ENCODE data around the gene ARAP2.
A peak's percentile ranks its signal among the peaks of the same experiment; 100 is the strongest.

ARAP2 gene

DNA sequence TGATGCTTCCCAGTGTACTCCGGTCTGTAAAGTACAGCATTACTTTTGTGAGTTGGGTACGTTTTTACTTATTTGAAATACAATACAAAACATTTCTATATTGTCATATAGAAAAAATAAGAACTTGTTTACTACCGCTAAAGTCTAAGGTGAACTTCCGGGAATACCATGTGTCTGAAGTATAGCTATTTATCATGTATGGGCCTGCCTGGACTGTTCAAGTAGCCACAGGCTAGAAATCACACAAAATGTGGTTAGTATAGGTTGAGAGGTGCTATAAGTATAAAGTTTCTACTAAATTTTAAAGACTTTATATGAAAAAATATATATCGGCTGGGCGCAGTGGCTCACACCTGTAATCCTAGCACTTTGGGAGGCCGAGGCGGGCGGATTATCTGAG lies 152.3 kb downstream of the ARAP2 start:
- DNase-seq = no peak

- DNase-seq = no peak
Observed at GRCh38 chr4:36088542-36088941, 155.8 kb downstream of the ARAP2 start.

GRCh38 chr4:36086261-36086786 lies 158.0 kb downstream of the ARAP2 start:
- DNase-seq = no peak

DNA sequence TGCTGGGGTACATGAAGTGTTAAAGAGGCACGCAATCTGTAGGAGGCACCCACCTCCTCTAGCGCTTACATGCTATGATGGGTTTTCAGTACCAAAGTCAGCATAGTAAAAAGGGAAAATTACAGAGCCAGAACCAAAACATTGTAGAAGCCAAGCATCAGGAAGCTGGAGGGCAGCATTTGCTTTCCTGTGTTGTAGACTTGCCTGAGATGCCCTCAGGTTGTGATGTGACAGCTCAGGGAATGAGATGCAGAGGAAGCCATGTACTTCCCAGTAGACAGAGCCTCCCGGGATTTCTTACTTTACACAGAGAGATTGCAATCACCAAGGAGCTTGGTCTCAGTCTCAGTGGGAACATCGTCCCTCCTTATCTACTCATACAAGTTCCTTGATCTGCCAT lies 161.5 kb downstream of the ARAP2 start:
- no peak for DNase-seq

GRCh38 chr4:36081185-36081584 lies 163.1 kb downstream of the ARAP2 start:
- peak; percentile 75 for DNase-seq

GRCh38 chr4:36079666-36080065 lies 164.6 kb downstream of the ARAP2 start:
- DNase-seq = no peak

- no peak for DNase-seq
Observed at GRCh38 chr4:36078319-36078718, 166.0 kb downstream of the ARAP2 start.

GRCh38 chr4:36072529-36072928 lies 171.8 kb downstream of the ARAP2 start:
- no peak for DNase-seq

- no peak for DNase-seq
Observed at GRCh38 chr4:36067116-36067515, 177.2 kb downstream of the ARAP2 start.

GRCh38 chr4:36065274-36065871 lies 178.9 kb downstream of the ARAP2 start:
- DNase-seq = no peak

DNA sequence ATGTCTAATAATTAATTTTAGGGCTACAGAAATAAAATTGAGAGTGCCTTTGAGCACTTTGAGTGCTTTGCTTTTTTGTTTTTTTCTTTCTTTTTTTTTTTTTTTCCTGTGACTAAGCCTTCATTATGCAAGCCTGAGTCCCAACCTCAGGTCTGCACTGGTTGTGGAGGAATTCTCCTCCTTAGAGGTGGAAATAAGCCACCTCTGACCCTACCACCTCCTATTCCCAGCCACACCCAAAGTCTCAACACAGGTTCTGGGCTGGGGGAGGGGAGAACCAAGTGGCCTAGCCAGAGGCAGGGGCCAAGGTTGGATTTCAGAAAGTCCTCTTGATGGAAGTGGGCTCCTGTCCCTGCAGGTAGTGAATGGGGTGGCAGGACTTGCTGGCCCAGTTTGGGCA lies 180.2 kb downstream of the ARAP2 start:
- no peak for DNase-seq

DNA sequence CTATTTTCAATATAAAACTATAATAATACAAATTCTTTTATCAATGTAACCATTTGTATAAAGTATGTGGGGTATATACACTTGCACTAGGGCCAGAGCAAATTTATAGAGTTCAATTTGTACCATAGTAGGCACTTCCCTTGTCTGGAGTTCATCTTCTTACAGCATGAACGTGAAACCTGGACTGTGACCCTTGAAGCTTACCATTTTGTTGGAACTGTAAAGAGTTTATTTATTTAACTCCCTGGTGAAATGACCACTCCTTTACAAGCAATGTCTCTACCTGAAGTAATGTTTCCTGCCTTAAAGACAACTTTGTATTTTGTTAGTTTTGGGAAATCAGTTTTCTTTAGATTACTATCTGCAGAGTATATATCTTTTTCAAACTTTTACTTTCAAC lies 188.2 kb downstream of the ARAP2 start:
- DNase-seq = no peak

DNA sequence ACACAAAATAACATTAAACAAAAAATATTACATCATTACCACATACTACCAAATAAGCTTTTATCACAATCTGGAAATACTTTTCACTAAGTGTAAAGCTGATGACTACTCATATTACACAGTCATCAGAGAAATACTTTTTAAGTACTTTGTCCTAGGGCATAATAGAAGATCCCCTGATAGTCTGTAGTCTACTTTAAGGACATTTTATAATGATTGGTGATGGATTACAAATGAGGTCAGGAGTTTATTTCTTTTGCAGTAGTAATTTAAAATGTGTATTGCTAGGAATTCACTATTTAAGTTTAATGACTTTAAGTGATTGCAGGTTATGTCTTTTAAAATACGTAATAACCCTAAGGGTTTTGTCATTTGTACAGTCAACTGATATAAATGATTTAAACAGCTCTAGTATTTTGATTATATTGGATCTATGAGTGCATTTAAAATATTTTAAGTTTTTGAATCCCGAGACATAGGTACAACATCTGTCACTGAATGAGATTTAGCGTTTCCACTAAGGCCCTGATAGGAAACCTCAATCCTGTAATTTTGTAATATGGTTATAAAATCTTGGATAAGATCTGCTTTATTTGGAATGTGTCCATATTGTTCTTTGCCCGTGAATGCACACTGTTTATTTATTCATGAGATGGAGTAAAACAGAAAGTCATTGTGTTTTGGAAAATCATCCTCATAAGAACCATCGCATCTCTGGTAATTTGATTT lies 189.5 kb downstream of the ARAP2 start:
- DNase-seq = no peak

DNA sequence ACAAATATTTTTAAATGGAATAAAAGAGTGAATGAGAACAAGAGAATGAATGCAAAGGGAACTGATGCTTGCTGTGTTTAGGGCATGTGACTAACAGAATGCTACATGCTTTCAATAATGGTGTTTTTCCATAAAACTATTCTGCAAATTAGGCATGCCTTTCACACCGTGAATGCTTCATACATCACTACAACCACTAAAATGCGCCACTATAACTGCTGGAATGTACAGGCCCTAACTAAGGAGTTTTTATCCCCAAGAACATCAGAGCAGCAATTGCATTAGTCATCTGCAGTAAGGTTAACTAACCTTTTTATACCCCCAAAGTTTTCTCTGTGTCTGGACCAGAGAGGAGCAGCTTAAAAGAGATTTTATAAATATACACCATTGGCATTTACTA lies 190.4 kb downstream of the ARAP2 start:
- DNase-seq = no peak

DNA sequence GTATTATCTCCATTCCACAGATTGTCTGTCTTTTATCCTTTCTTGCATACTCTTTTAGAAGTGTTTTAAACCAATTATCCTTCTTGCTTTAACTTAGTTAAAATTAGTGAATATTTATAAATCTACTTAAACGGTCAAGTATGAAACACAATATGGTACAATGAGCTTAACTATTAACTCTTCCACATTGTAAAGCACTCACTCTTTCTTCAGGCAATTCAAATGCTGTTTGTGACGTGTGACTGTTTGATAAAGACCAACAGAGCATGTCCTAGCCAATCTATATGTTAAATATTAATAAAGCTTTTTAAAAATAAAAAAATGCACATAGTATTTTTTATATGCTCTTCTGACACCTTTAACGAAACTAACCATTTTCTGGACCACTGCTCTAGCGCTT lies 192.7 kb downstream of the ARAP2 start:
- no peak for DNase-seq

DNA sequence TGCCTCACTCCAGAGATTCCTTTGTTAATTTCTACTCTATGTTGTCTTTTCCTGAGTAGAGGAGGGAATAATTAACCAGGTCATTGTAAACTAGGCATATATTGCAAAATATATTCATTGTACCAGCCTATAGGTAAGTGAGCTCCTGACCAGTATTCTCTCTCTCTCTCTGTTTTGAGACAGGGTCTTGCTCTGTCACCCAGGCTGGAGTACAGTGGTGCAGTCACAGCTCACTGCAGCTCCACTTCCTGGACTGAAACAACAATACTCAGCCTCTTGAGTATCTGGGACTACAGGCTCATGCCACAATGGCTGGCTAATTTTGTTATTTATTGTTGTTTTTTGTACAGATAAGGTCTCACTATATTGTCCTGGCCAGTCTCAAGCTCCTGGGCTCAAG lies 198.3 kb downstream of the ARAP2 start:
- no peak for DNase-seq

DNA sequence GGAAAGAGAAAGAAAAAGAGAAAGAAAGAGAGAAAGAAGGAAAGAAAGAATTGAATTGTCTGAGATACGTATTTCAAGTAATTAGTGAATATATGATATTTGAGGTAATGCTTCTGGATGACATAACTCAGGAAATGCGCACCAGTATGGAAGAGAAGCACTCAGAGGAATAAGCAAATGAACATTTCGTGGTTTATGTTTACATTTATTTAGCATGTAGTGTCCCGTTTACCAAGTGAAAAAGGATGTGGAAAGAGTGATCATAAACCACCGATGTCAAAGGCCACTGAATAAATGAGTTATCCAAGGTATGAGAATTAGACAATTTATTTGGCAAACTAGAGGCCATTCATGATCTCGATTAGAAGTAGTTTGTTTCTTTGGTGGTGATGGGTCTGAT lies 200.4 kb downstream of the ARAP2 start:
- DNase-seq = no peak

- no peak for DNase-seq
Observed at GRCh38 chr4:36043241-36043640, 201.1 kb downstream of the ARAP2 start.

GRCh38 chr4:36042122-36042970 lies 202.0 kb downstream of the ARAP2 start:
- no peak for DNase-seq

- DNase-seq = no peak
Observed at GRCh38 chr4:36041340-36041739, 203.0 kb downstream of the ARAP2 start.

- peak; percentile 1 for DNase-seq
Observed at GRCh38 chr4:36039026-36039425, 205.3 kb downstream of the ARAP2 start.

GRCh38 chr4:36038491-36038890 lies 205.8 kb downstream of the ARAP2 start:
- DNase-seq = no peak

DNA sequence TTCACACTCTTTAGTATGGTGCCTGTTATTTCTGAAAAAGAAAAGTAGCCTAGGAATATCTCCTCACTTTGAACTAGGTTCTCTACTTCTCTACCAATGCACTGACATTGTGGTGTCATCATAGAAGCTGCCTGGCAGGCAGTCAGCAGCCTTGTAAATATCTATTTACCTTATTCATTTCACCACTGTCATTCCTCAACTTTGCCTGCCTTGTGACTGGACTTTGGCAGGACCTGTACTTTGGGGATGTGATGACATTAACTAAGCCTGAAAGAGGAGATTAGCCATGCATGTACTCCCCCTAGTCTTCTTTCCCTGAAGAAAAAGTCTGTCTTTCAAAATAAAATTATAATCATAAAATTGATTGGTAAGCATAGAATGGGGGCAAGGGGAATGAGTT lies 207.2 kb downstream of the ARAP2 start:
- DNase-seq = no peak

- DNase-seq = no peak
Observed at GRCh38 chr4:36029951-36030350, 214.4 kb downstream of the ARAP2 start.

All from activated CD4-positive, alpha-beta T cell treated with anti-CD3 and anti-CD28 coated beads, Interleukin-10, Interleukin-2, amounts not matched to agents 100 ng/mL and 50 ng/mL, durations not matched to agents 16 hours and 8 hours (primary cell).